Amniotic epithelial cell (primary cell): ENCODE measurements around the gene FOXR1.
A peak's percentile ranks its signal among the peaks of the same experiment; 100 is the strongest.

Source experiments
- DNase-seq: peaks from one replicate; pipeline ENCODE4 v3.0.0-alpha.2; 2010; ENCODE audit warnings: low read depth

Gene FOXR1

GRCh38 chr11:119026970-119027369 lies 55.4 kb downstream of the FOXR1 start:
- DNase-seq = no peak

GRCh38 chr11:119027561-119028345 lies 56.2 kb downstream of the FOXR1 start:
- DNase-seq = no peak

- DNase-seq = no peak
These were observed 56.9 kb downstream of the FOXR1 start for GRCh38 chr11:119028346-119029068.

- DNase-seq = no peak
These were observed 57.4 kb downstream of the FOXR1 start for GRCh38 chr11:119029069-119029339.

GRCh38 chr11:119029340-119030028 lies 57.9 kb downstream of the FOXR1 start:
- DNase-seq = no peak

GRCh38 chr11:119030029-119030328 lies 58.4 kb downstream of the FOXR1 start:
- DNase-seq = no peak

GRCh38 chr11:119030329-119031047 lies 58.9 kb downstream of the FOXR1 start, which contains the start of gene SLC37A4:
Gene SLC37A4 (minus strand): TSS chr11:119030877.
- peak; percentile 96 for DNase-seq
